Epithelial cell of prostate (primary cell): ENCODE data around the gene DNAJC11.
"Not testable (repeated sequence)": the region's sequence is repeated elsewhere in the genome, so short reads cannot be mapped to it uniquely, and the experiment has no call there.

Experiments used
- DNase-seq: peaks from one replicate; pipeline ENCODE4 v3.0.0-alpha.2; 2011; ENCODE audit warnings: low read depth, low spot score
- H3K27ac ChIP-seq: fragments of 450-650 bp; 2 replicates; pipeline ENCODE4 v1.5.1; 2017; ENCODE audit warnings: mild to moderate bottlenecking

DNAJC11 gene

GRCh38 chr1:6699915-6700314, 1.7 kb downstream of the DNAJC11 start:
- H3K27ac ChIP-seq, DNase-seq: not testable (repeated sequence)

- no peak for DNase-seq
- H3K27ac ChIP-seq, result no peak overlapping the region
Measured at GRCh38 chr1:6695868-6696267, 5.7 kb downstream of the DNAJC11 start.

GRCh38 chr1:6694121-6694713, 7.4 kb downstream of the DNAJC11 start:
- no peak for DNase-seq
- H3K27ac ChIP-seq, result no peak overlapping the region

GRCh38 chr1:6692956-6693355, 8.7 kb downstream of the DNAJC11 start:
- no peak overlapping the region for H3K27ac ChIP-seq
- no peak for DNase-seq

DNA sequence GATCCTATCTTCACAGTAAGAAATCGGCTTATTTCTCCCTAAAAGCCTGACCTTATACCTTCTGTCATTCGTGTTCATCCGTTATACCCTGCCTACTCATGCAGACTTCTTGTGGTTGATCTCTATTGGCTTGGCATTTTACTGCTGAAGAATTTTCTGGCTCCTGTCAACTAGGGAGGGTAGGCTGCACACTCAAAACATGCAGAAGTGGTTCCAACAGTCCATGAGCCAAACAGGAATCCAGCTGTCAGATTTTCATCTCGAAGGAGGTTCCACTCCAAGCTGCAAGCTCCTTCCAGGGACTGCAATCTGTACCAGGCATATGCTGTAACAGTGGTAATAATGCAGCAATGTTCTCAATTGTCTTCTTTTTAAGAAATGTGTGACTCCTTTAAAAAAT, 10.1 kb downstream of the DNAJC11 start:
- no peak for DNase-seq
- H3K27ac ChIP-seq, result no peak overlapping the region

DNA sequence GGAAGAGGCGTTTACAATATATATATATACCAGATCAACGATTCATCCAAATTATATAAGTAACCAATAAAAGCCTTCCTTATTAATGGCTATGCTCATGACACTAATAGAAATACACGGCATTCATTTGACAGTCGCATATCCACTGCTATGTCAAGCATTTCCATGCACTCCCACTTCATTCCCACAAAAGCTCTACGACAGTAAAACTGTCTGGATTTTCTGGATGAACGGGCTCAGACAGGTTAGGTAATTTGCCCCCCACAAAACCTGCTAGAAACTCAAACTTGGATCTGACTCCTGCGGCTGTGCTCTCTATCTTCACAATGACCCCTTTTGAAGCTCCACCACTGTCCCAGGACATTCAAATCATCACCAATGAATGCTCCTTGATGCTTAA, 11.4 kb downstream of the DNAJC11 start:
- no peak overlapping the region for H3K27ac ChIP-seq
- no peak for DNase-seq

- H3K27ac ChIP-seq, result no peak overlapping the region
- DNase-seq, result no peak
Measured at GRCh38 chr1:6688757-6689156, 12.9 kb downstream of the DNAJC11 start.

DNA sequence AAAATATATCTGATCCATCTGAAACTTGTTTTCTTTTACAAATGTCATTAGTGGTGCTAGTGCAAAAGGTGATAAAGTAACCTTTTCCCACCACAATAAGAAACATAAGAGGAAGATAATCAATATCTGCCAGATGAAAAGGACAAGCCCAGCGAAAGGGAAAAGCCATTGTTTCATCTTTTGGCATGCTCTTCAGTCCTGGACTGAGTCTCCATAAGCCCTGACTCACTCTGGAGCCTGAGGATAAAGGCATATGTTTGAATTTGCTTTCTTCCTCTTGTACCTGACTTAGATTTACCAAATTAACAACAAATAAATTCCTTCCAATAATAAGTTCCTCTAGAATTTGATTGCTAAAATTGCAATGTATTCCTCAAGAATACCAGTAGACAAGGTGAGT, 13.6 kb downstream of the DNAJC11 start:
- DNase-seq, result no peak
- no peak overlapping the region for H3K27ac ChIP-seq

DNA sequence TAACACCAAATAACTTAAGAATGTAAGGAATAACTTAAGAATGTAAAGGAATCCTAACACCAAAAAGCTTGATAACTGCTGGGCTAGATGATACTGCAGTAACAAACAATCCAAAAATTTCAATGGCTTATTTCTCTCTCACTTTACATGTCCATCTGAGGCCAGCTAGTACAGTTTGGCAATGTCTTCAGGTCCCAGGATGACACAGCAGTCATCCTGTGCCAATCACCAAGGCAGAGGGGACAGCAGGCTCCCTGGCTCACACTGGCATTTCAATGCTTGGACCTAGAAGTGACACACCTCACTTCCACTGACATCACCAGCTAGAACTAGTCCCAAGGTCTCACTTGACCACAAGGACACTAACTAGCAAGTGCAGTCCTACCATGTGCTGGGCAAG, 15.3 kb downstream of the DNAJC11 start:
- no peak for DNase-seq
- no peak overlapping the region for H3K27ac ChIP-seq

- no peak overlapping the region for H3K27ac ChIP-seq
- DNase-seq, result no peak
Measured at GRCh38 chr1:6685381-6685780, 16.2 kb downstream of the DNAJC11 start.

- no peak overlapping the region for H3K27ac ChIP-seq
- no peak for DNase-seq
Measured at GRCh38 chr1:6683434-6683833, 18.2 kb downstream of the DNAJC11 start.

DNA sequence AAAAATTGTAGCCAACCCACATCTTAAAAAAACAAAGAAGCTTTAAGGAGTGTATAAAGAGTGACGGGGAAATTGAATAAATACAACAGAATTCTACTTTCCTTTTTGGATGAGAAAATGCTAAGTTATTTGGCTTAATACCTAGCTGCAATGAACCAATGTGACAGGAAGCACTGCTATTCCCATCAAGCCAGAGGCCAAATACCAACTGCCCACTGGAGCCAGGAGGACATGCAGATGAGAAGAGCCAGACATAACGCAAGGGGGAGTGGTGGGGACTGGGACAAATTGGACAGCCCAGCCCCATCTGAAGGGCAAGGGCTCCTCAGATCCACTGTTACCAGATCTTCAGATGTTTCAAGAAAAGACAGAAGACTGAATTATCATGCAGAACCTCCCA, 25.7 kb downstream of the DNAJC11 start:
- H3K27ac ChIP-seq, result no peak overlapping the region
- no peak for DNase-seq

DNA sequence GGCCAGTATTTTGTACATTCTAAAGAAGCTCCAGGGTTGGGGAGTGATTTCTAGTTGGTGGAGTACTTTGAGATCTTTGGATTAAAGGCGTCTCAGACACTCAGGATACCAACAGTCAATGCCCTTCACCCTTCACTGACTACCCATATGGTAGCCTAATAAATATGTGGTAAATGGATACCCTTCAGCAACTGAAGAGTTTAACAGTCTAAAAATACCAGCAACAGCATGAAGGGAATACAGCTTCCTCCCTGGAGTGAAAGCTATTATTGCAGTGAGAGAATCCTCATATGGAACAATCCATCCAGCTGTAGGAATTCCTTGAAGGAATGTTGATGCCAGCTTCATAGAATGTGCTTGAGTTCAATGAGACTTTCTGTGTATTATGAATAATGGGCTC, 26.8 kb downstream of the DNAJC11 start:
- no peak for DNase-seq
- H3K27ac ChIP-seq, result no peak overlapping the region

DNA sequence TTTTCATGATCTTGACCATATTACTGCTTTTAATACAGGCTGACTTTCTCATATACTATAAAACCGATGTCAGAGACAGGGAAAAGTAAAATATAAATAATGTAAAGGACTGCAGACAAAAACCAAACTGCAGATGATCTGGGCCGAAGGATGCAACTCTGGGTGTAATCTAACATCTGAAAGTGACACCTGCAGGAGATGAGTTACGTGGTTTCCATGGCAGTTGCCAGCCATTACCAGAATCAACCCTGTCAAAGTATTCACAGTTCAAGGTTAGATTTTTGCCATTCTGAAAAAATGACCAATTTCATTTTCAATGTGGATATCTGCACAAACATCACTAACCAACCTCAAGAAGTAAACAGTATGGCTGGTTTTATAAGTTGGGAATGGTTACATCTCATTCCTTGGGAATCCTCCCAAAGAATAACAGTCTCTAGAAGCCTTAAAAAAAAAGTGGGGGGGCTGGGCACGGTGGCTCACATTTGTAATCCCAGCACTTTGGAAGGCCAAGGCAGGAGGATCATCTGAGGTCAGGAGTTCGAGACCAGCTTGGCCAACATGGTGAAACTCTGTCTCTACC, 27.7 kb downstream of the DNAJC11 start:
- DNase-seq, result no peak

DNA sequence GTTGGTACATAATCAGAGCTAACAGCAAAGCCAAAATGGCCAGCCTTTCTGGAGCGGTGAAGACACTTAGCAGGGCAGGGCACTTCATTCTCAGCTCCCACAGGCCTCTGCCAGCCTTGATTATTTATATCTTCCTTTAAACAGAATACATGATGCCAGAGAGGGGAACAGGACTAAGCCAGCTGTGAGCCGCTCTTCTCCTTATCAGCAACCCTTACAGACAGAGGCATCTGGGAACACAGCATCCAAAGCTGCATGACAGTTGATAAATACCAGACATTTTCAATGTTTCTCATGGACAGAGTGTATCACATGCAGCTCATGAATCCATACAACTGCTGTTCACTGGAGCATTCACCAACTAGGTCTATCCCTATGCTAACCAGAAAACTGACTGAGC, 29.1 kb downstream of the DNAJC11 start:
- DNase-seq, result no peak
- no peak overlapping the region for H3K27ac ChIP-seq

More for the DNA sequence above, 27.7 kb downstream of the DNAJC11 start:
- H3K27ac ChIP-seq, result no peak overlapping the region

DNA sequence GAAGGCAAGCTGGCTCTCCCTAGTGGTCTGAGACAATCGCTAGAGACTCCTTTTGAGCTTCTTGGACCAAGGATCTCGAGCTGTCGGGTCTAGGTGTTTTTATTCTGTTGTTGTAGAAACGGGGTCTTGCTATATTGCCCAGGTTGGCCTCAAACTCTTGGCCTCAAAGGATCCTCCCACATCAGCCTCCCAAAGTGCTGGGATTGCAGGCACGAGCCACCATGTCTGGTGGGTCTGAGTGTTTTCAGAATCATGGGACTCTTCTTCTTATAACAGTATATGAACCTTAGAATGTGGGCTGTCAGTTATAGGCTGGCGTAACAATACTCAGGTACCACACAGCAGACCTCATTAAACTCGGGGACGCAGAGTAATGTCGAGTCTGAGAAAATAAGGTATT, 33.1 kb downstream of the DNAJC11 start:
- H3K27ac ChIP-seq, result no peak overlapping the region
- no peak for DNase-seq

DNA sequence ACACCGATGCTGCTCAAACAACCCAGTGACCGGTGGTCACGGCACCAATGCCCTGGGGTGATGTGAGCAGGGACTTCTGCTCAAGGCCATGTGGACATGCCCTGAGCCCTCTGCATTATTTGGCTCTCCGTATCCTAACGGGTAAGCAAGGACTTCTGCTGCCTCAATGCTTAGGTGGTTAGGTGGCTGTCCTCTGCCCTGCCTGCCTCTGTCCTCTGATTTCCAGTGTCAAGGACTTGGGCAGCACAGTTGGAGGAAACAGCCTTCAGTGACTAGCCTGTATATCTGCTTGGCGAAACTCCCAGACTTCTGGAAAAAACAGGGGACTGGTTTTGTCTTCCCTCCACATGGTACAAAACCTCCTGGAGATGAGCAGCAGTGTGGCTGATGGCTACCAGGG, 34.5 kb downstream of the DNAJC11 start:
- DNase-seq, result no peak
- no peak overlapping the region for H3K27ac ChIP-seq

GRCh38 chr1:6666696-6667095, 34.9 kb downstream of the DNAJC11 start:
- DNase-seq, result no peak

GRCh38 chr1:6662468-6662867, 39.1 kb downstream of the DNAJC11 start:
- not testable (repeated sequence) for DNase-seq, H3K27ac ChIP-seq

More at GRCh38 chr1:6666696-6667095, 34.9 kb downstream of the DNAJC11 start:
- H3K27ac ChIP-seq, result no peak overlapping the region

DNA sequence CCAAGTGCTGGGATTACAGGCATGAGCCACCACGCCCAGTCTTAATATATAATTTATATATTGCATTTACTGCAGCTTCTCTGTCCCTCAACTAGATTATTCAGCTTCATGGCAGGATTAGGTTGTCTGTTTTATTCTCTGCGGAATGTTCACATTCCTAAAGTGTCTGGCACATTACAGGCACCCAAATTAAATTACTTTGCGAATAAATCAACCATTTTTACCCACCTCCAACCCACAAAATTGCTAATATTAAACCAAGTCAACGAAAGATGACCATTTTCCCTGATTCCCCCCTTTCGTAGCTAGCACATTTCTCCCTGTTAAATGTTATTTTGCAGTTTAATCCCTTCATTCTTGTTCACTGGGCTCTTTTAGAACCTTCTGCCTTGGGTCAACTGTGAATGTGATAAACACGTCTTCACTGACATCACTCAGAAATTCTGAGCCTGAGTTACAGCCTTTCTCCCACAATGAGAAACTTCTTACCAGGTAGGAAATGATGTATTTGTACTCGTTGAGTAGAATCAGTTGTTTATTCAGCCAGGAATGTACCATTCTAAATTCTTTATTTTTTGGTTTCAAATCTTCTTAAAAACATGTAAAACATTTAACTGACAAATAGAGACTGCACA, 41.1 kb downstream of the DNAJC11 start:
- no peak overlapping the region for H3K27ac ChIP-seq
- no peak for DNase-seq

- DNase-seq, result no peak
- no peak overlapping the region for H3K27ac ChIP-seq
Measured at GRCh38 chr1:6658359-6659060, 43.1 kb downstream of the DNAJC11 start.
